Melanocyte of skin (primary cell): Measurements from ENCODE around the gene CNMD. TPM values are rescaled to one million over a fixed set of nuclear protein-coding genes. Genes with fewer than 3 reads are reported as not detected.

Source experiments
- total RNA-seq, 2 donors: library from RNA; depleted of rRNA; stranded (reverse); fragments of >200 nt; gene quantifications; 2 replicates each; pipeline ENCODE4 v1.2.3, GENCODE V29; 2012

Gene CNMD
- not detected for total RNA-seq

GRCh38 chr13:52739468-52740071 lies at the start of gene CNMD:
Gene CNMD (minus strand): TSS chr13:52739820. CDS start chr13:52739701, 119 bp downstream.

Other genes starting within 250 kb of the CNMD start
- gene HNRNPA1L2, start 97.4 kb downstream of the CNMD start, total RNA-seq = 1 to 10 TPM; 1.3 to 1.4 TPM
- gene SUGT1, start 87.0 kb downstream of the CNMD start, total RNA-seq = 10 to 100 TPM; 17.9 to 25.3 TPM
- not detected for gene PCDH8, start 108.8 kb upstream of the CNMD start, total RNA-seq